ENCODE results near the gene POLR1A. TPM values are rescaled to one million over a fixed set of nuclear protein-coding genes. Genes with fewer than 3 reads are reported as not detected.

Gene POLR1A
- total RNA-seq, 1 donor from 2014 or later = 61.6 TPM

GRCh38 chr2:86000131-86000937 lies 105.4 kb downstream of the POLR1A start:
- H3K27me3 Mint-ChIP-seq (ENCODE audit: low read depth) = no peaks in the 10 kb centered on the region
- H3K4me1 Mint-ChIP-seq = peaks cover 58% of the 10 kb centered on the region
- H3K9me3 Mint-ChIP-seq = peaks cover 9% of the 10 kb centered on the region
- H3K36me3 Mint-ChIP-seq = peaks cover 4% of the 10 kb centered on the region
- DNase-seq (ENCODE audit: low spot score in 2 of 2, unreplicated experiment in 2 of 2) = no peak
- peak overlapping the region; percentile 99 for H3K27ac Mint-ChIP-seq
- TF ChIP-seq CTCF (IDR thresholded peaks at IDR 0.05; ENCODE audit: unreplicated experiment) = no peak
- H3K4me3 Mint-ChIP-seq = no peak overlapping the region

- peaks cover 59% of the 10 kb centered on the region for H3K4me1 Mint-ChIP-seq
- no peaks in the 10 kb centered on the region for H3K27me3 Mint-ChIP-seq (ENCODE audit: low read depth)
- H3K9me3 Mint-ChIP-seq = peaks cover under 1% of the 10 kb centered on the region
- H3K27ac Mint-ChIP-seq = peak overlapping the region; percentile 99
- TF ChIP-seq CTCF (IDR thresholded peaks at IDR 0.05; ENCODE audit: unreplicated experiment) = no peak
- H3K4me3 Mint-ChIP-seq = peak overlapping the region; percentile 28
- DNase-seq (ENCODE audit: low spot score in 2 of 2, unreplicated experiment in 2 of 2) = no peak
- no peaks in the 10 kb centered on the region for H3K36me3 Mint-ChIP-seq
Observed at GRCh38 chr2:85999061-85999831, 106.4 kb downstream of the POLR1A start.

- Mint-ChIP-seq H3K27ac (peak overlapping the region; percentile 99), H3K36me3 (no peaks in the 10 kb centered on the region), H3K4me1 (peaks cover 61% of the 10 kb centered on the region), H3K27me3 (ENCODE audit: low read depth) (no peaks in the 10 kb centered on the region), H3K9me3 (no peaks in the 10 kb centered on the region), H3K4me3 (peak overlapping the region; percentile 28)
- TF ChIP-seq CTCF (IDR thresholded peaks at IDR 0.05; ENCODE audit: unreplicated experiment) = no peak
- DNase-seq (ENCODE audit: low spot score in 2 of 2, unreplicated experiment in 2 of 2) = peak; percentile 52 to 78
Observed at GRCh38 chr2:85998071-85998991, 107.4 kb downstream of the POLR1A start.

GRCh38 chr2:85997017-85997970 lies 108.4 kb downstream of the POLR1A start:
- DNase-seq (ENCODE audit: low spot score in 2 of 2, unreplicated experiment in 2 of 2) = no peak
- no peak overlapping the region for H3K4me3 Mint-ChIP-seq
- no peaks in the 10 kb centered on the region for H3K27me3 Mint-ChIP-seq (ENCODE audit: low read depth)
- TF ChIP-seq CTCF (IDR thresholded peaks at IDR 0.05; ENCODE audit: unreplicated experiment) = no peak
- no peaks in the 10 kb centered on the region for H3K9me3 Mint-ChIP-seq
- peaks cover 63% of the 10 kb centered on the region for H3K4me1 Mint-ChIP-seq
- H3K27ac Mint-ChIP-seq = peak overlapping the region; percentile 99
- H3K36me3 Mint-ChIP-seq = no peaks in the 10 kb centered on the region

Measured in mesothelial cell of epicardium (in vitro differentiated cells).